OCI-LY1 (cell line): ENCODE data around the gene ATP13A2.

Source experiments
- EZH2 ChIP-seq: fragments of 200-600 bp; sonication (generic), shearing (Covaris generic); IDR thresholded peaks from 2 replicates; pipeline ENCODE4 v1.8.0; 2017; ENCODE audit warnings: borderline replicate concordance, mixed run types, mild to moderate bottlenecking, antibody characterized with exemption, low read length, moderate library complexity, mixed read lengths
- TF ChIP-seq, protein P1 (sequence below): fragments of 200-600 bp; sonication (generic), shearing (Covaris generic); IDR thresholded peaks from 2 replicates; pipeline ENCODE4 v1.5.1; 2017; ENCODE audit warnings: mild to moderate bottlenecking, antibody characterized with exemption, low read length, moderate library complexity, mixed read lengths

- TF ChIP-seq, protein P1, sequence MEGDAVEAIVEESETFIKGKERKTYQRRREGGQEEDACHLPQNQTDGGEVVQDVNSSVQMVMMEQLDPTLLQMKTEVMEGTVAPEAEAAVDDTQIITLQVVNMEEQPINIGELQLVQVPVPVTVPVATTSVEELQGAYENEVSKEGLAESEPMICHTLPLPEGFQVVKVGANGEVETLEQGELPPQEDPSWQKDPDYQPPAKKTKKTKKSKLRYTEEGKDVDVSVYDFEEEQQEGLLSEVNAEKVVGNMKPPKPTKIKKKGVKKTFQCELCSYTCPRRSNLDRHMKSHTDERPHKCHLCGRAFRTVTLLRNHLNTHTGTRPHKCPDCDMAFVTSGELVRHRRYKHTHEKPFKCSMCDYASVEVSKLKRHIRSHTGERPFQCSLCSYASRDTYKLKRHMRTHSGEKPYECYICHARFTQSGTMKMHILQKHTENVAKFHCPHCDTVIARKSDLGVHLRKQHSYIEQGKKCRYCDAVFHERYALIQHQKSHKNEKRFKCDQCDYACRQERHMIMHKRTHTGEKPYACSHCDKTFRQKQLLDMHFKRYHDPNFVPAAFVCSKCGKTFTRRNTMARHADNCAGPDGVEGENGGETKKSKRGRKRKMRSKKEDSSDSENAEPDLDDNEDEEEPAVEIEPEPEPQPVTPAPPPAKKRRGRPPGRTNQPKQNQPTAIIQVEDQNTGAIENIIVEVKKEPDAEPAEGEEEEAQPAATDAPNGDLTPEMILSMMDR, result no peak
- TF ChIP-seq EZH2, result no peak
Measured at GRCh38 chr1:17018849-17019248, 7.1 kb upstream of the ATP13A2 start.
